ENCODE measurements around the gene EXOC3L2.

EXOC3L2 gene

DNA sequence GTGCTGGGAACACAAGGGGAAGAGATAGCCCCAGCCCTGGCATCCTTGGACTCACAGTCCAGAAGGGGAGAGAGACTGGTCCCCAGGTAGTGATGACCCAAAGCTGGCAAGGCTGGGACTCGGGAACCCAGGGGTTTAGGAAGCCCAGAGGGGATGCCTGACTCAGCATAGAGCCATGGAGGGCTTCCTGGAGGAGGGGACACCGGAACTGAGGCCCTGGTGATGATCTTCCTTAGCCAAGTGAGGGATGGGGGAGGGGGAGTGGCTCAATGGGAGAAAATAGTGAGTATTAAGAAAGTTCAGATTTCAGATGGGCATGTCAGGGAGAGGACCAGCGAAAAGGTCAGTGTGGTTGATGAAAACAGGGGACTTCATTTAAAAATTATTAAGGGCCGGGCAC is 26.8 kb downstream of the EXOC3L2 start:
- DNase-seq, result no peak

DNA sequence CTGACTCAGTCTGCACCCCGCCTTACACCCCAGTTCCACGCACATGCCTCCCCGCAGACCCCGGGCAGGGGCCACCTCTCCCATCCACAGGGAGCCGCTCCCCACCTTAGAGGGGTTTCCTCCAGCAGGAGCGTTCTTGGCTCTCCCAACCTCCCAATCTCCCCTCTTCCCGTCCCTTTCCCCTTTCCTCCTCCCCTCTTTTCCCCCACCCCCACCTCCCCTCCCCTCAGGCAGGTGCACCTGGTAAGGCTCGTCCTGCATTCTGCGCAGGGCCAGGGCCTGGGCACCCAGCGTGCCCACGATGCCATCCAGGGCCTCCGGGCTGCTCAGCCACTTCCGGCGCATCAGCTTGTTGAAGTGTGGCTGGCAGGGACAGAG is 27.3 kb downstream of the EXOC3L2 start:
- no peak for DNase-seq

DNA sequence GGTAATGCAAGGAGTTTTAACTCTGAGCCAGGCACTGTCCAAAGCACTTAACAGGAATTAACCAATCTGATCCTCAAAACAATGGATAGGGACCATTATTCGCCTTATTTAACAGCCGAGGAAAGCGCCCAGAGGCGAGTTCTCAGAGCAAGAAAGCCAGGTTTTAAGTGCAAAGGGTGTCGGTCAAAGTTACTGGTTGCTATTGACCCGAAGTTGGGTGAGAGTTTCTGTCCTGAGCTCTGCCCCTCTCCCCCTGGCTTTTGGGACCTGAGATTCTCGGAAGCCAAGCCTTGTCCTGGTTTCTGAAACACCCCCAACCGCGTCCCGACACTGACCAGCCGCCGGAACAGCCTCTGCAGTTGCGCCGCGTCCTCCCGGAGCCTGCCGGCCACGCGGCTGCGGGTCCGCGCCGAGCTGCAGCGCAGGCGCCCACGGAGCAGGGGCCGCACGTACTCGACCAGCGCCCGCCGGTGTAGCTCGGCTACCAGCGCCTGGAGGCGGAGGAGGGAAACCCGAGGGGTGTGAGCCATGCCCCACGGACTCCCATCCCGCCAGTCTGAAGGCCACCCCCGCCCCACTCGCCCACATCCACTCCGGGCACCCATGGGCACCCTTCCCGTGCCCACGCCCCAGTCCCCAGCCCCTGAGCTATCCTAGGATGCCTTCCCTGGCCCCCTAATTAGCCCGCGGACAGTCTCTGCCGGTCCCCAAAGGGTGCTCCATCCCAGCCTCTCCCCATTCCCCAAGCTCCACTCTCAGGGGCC is 27.8 kb downstream of the EXOC3L2 start:
- DNase-seq, result no peak

DNA sequence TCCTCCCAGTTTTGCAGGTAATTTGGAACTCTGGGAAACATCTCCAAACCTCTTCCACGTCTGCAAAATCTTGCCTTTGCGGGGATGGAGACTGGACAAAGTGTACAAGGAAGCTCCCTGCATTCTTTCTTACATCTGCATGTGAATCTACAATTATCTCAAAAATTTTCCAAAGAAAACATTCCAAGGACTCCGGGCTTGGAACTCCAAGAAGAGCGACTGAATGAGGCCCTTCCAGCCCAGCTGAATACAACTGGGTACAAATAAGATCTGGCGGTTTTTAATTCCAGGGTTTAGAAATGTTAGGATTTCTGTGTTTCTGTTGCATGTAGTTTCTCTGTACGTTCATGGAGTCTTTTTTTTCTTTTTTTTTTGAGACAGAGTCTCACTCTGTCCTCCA is 28.5 kb downstream of the EXOC3L2 start:
- DNase-seq, result no peak

DNA sequence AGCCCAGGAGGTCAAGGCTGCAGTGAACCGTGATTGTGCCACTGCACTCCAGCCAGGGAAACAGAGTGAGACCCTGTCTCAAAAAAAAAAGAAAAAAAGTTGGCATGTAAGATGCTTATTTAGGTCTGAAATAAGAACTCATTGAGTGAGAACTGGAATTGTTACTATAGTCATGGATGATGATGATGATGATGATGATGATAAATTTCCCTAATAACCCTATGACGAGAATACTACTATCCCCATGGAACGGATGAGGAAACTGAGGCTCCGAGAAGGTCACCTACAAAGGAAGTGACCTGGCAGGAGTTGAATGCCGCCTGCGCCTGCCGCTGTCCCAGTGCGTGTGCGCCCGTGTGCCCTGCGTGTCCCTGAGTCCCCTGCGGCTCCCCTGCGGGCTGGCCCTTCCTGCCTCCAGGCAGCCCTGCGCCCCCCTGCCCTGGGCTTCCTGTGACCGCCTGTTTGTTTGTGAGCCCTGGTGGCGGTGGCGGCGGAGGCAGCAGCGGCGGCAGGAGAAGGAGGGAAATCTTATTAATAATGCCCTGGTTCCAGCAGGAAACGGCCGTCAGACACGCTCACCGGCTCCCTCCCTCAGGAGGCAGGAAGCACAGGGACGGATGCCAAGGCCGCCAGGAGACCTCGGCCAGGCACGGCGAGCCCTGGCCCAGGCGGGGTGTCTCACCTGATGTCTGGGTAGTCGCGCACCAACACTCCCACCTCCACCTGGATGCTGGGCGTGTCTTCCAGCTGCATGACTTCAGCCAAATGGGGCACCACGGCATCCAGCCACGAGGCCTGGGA is 29.6 kb downstream of the EXOC3L2 start:
- no peak for DNase-seq

DNA sequence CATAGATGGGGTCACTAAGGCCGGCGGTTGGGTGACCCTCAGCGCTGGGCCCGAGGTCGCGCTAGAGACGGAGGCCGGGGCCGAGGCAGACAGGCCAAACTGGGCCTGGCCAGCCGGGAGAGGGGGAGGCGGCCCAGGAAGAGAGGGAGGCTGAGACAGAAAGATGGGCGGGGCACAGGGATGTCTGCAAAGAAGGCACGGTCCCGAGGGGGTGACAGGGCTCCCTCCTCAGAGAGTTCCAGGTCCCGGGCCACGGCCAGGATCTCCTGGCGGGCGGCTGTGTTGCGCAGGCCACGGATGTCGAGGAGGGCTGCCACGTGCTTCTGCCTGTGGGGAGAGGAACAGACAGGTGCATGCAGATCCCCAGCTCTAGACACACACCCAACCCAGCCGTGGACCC is 32.2 kb downstream of the EXOC3L2 start:
- no peak for DNase-seq

DNA sequence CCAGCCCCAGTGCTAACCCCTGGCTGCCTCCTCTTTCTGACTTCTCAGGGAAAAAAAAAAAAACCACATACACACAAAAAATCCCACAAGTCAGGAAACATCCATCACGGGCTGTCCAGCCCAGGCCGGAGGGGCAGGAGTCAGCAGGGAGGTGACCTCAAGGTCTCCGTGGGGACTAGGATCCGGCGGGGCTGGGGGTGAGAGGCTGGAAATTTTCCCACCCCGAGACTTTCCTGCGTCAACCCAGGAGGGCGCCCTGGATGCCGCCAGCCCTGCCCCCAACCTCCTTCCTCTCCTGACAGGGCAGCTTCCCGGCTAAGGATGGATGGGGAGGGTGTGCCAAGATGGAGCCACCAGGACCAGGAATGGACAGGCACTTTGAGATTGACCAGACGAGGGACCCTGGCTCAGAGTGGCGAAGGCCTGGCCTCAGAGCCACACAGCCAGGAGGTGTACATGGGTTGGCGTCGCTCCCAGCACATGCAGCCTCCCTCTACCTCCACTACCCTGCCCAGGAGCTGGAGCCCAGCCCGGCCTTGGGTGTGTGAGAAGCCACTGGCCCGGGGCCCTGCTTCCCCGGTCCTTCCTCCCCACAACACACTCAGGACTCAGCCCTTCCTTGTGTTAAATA is 33.3 kb downstream of the EXOC3L2 start:
- DNase-seq, result peak; percentile 66

DNA sequence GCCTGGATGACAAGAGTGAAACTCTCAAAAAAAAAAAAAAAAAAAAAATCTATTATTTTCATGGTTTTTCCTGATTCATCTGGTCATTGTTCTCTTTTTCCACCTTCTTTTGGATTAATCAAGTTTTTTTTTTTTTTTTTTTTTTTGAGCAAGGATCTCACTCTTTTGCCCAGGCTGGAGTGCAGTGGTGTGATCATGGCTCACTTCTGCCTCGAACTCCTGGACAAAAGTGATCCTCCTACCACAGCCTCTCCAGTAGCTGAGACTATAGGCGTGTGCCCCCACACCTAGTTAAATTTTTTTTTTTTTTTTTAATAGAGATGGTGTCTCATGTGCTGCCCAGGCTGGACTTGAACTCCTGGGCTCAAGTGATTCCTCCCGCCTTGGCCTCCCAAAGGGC is 38.9 kb downstream of the EXOC3L2 start:
- DNase-seq, result no peak

DNA sequence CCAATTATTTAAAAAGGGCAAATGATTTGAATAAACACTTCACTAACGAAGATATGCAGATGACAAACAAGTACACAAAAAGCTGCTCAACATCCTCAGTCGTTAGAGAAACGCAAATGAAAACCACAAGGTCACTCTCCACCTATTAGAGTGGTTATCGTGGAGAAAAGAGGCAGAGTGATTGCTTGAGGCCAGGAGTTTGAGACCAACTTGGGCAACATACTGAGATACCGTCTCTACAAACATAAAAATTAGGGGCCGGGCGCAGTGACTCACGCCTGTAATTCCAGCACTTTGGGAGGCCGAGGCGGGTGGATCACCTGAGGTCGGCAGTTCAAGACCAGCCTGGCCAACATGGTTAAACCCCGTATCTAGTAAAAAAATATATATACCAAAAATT is 39.4 kb downstream of the EXOC3L2 start:
- DNase-seq, result no peak

DNA sequence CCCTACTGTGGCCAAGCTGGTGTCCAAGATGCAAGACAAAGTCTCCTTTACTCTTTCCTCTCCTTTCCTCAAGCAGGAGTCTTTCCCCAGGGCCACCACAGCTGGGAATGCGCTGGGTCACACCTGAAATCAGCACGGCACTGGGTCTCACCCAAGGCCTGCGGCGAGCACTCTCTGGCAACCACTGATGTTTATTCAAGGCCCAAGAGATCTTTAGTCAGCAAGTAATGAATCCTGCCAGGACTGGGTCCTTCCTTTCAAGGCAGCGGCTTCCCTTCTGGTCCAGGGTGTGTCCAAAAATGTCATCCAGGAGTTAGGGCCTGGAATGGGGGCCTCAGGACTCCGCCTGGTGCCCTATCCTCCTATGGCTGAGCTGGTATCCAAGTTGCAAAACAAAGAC is 42.6 kb downstream of the EXOC3L2 start:
- DNase-seq, result no peak

DNA sequence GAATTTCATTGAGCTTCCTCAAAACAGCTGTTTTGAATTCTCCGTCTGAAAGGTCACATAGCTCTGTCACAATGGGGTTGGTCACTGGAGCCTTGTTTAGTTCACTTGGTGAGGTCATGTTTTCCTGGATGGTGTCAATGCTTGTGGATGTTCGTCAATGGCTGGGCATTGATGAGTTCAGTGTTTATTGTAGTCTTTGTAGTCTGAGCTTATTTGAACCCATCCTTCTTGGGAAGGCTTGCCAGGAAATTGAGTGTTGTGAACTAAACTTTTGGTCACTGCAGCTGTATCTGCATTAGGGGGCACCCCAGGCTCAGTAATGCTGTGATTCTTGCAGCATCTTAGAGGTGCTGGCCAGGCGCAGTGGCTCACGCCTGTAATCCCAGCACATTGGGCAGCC is 44.6 kb downstream of the EXOC3L2 start:
- peak; percentile 65 for DNase-seq

DNA sequence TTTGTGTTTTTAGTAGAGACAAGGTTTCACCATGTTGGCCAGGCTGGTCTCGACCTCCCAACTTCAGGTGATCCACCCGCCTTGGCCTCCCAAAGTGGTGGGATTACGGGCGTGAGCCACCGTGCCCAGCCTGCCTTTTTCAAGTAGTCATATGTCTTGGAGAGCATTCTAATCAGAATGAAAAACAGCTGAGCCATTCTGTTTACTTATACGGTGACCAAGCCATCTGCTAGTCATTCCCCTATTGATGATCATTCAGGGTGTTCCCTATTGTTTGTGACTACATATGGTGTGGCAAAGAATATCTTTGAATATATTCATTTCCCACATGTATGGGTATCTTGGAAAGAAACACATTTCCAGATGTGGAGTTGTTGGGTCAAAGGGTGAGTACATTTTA is 49.4 kb downstream of the EXOC3L2 start:
- DNase-seq, result no peak

DNA sequence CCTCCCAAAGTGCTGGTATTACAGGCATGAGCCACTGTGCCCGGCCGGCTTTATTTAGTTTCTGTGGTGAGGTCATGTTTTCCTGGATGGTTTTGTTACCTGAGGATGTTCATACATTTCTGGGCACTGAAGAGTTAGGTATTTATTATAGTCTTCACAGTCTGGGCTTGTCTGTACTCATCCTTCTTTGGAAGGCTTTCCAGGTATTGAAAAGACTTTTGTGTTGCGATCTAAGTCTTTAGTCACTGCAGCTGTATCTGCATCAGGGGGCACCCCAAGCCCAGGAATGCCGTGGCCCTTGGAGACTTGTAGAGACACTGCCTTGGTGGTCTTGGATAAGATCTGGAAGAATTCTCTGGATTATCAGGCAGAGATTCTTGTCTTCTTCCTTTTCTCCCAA is 53.8 kb downstream of the EXOC3L2 start:
- DNase-seq, result no peak

DNA sequence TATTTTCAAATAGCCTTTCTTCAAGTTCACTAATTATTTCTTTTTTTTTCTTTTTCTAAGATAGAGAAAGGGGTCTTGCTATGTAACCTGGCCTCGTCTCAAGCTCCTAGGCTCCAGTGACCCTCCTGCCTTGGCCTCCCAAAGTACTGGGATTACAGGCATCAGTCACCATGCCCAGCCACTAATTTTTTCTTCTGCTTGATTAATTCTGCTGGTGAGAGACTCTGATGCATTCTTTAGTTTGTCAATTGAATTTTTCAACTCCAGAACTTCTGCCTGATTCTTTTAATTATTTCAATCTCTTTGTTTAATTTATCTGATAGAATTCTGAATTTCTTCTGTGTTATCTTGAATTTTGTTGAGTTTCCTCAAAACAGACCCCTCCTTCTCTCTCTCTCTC is 55.2 kb downstream of the EXOC3L2 start:
- DNase-seq, result no peak

DNA sequence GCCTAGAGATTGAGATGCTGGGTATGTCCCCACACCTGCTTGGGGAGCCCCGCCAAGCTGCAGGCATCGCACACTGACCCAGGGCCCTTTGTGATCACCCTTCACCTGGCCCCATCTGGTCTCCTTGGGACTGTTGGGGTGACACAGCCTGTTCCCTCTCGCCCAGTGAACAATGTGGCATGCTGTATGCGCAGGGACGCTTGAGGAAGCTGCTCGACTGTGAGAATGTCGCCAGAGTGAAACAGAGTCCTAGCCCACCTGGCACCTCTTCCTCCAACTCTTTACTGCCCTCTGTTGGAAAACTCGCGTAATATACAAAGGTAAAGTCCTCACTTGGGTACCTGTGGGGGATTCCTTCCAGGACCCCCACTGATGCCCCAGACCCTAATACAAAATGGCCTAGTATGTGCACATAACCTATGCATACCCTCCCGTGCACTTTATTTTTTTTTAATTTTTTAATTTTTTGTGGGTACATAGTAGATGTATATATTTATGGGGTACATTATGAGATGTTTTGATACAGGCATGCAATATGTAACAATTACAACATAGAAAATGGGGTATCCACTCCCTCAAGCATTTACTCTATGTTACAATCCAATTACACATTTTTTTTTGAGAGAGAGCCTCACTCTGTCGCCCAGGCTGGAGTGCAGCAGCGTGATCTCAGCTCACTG is 57.6 kb downstream of the EXOC3L2 start:
- no peak for DNase-seq

DNA sequence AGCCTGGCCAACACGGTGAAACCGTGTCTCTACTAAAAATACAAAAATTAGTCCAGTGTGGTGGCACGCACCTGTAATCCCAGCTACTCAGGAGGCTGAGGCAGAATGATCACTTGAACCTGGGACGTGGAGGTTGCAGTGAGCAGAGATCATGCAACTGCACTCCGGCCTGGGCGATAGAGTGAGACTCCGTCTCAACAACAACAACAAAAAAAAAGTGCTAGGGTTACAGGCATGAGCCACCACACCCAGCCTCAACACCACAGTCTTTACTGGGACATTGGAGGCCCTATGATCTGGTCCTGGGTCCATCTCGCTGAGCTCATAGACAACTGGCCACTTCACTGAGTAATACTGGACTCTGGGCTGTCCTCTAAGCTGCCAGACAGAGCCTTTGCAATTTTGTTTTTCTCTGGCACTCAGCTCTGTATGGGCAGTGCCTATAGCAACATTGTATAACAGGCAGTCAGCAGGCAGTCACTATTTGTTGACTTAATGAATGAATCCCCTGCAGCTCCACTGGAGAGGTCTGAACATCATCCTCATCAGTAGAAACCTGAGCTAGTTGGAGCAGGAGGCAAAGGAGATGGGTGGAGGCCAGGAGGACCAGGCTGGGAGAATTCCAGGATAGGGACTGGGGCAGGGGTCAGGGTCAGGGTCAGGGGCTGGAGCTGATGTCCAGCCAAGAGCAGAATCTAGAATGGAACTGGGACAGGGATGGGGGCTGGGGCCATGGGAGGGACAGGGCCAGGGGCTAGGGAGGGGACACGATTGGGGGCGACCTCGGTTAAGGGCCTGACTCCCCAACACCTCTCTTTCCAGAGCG is 58.5 kb downstream of the EXOC3L2 start:
- no peak for DNase-seq

DNA sequence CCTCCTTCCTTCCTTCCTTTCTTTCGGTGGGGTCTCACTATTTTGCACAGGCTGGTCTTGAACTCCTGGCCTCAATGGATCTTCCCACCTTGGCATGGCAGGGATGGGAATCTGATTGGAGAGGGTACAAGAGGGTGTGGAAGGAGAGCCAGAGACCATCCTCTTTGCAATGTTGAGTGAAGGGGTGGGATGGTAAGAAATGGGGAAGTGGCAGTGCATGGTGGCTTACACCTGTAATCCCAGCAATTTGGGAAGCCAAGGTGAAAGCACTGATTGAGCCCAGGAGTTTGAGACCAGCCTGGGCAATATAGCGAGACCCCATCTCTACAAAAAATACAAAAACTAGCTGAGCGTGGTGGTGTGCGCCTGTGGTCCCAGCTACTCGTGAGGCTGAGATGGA is 61.1 kb downstream of the EXOC3L2 start:
- no peak for DNase-seq

DNA sequence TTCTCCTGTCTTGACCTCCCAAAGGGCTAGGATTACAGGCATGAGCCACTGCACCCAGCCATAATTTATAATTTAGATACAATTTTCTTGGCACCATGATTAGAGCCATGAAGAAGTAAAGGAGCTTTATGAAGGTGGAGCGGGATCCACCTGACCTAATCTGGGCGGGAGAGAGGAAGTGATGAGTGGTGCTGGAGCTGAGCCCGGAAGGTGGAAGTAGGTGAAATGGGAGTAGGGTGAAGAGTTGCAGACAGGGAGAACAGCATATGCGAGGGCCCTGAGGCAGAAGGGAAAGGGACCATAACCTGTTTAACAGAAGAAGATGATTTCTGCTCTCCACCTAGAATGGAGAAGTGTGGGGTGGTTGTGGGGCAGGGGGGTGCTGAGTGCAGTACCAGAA is 62.4 kb downstream of the EXOC3L2 start:
- no peak for DNase-seq

DNA sequence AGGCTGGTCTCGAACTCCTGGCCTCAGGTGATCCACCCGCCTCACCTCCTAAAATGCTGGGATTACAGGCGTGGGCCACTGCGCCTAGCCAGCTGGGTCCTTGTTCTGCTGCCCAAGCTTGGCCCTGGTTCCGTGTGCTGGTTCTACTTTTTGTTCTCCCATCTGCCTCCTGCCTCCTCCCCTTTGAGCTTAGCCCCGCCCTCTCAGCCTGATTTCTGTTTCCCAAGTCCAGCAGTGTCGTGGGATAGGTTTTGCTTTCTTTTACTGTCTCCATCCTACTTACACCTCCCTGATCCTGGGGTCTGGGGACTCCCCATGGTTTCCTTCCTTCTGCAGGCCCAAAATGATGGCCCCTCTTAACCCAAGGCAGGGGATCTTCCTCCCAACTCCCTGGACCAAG is 64.3 kb downstream of the EXOC3L2 start:
- no peak for DNase-seq

DNA sequence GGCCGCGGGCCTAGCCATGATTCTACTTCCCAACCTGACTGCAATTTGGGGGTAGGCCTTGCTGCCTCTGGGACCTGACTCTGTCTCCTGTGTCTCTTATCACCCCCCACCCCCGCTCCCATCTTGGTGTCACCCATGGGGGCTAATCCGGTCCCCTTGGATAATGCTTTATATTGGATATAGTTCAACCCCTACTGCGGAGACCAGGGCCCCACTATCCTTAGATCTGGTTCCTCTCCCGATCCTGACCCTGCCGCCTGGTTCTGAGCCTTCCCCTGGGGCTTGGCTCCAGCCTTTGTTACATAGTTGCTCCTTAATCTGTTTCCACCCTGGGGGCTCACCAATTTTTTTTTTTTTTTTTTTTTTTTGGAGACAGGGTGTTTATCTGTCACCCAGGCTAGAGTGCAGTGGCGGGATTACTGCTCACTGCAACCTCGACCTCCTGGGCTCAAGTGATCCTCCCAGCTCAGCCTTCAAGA is 65.3 kb downstream of the EXOC3L2 start:
- DNase-seq, result no peak

DNA sequence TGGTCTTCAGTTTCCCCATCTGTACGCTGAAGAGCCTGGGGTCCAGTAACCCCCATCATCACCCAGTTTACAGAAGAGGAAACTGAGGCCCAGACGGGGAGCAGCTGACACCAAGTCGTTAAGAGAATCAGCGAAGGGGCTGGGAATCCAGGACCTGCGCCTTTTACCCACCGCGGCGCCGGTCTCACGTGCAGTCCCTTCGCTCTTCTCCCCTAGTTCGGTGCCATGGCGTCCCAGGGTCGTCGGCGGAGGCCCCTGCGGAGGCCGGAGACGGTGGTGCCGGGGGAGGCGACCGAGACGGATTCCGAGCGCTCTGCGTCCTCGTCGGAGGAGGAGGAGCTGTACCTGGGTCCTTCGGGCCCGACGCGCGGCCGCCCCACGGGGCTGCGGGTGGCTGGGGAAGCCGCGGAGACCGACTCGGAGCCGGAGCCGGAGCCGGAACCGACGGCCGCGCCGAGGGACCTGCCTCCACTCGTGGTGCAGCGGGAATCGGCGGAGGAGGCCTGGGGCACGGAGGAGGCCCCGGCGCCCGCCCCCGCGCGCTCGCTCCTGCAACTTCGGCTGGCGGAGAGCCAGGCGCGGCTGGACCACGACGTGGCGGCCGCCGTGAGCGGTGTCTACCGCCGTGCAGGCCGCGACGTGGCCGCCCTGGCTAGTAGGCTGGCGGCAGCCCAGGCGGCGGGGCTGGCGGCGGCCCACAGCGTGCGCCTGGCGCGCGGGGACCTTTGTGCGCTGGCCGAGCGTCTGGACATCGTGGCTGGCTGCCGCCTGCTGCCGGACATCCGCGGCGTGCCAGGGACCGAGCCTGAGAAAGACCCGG is 65.9 kb downstream of the EXOC3L2 start:
- no peak for DNase-seq
